GM12874 (cell line): ENCODE data around the gene CUEDC1.

Source experiments
- CTCF ChIP-seq: IDR thresholded peaks from 2 replicates; pipeline ENCODE4 v1.5.1; 2011; ENCODE audit warnings: low read depth, mild to moderate bottlenecking, control low read depth, low read length, moderate library complexity; ENCODE audit not compliant: insufficient read depth

CUEDC1 gene

GRCh38 chr17:57874434-57875289 is 80.5 kb downstream of the CUEDC1 start:
- TF ChIP-seq CTCF = no peak

- TF ChIP-seq CTCF = no peak
Measured at GRCh38 chr17:57874058-57874419, 81.2 kb downstream of the CUEDC1 start.

DNA sequence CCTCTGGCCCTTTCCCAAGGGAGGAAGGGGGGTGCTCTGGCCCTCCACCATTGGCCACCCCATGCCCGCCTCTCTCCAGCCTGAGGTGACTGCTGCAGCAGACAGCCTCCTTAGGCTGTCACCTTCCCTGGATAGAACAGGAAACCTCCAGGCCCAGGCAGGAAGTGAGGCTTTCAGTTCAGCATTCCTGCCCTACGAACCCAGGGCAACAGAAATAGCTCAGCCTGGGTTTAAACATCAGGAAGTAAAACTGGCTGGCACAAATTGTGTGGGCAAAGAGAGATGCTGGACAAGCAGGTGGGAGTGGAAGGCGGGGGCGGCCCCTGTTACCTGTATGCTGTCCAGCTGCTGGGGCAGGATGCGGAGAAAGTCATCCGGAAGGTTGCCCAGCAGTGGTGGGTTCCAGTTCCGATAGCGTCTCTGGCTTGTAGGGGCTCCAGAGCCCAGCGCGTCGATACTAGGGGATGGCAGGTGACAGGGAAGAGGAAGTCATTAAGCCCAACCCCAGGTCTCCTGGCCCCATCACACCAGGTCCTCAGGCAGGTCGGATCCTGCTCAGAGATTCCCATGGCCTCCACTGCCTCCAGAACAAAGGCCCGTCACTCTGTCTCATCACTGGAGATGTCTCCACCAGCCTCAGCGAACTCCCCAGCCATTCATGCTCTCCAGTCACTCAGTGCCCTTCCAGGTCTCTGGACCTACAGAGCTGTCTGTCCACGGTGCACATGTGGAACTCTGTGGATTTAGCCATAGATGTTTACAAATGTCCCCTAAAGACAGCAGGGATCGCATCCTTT is 81.8 kb downstream of the CUEDC1 start:
- TF ChIP-seq CTCF = no peak

GRCh38 chr17:57872536-57872935 is 82.7 kb downstream of the CUEDC1 start:
- TF ChIP-seq CTCF = no peak

GRCh38 chr17:57871863-57872262 is 83.3 kb downstream of the CUEDC1 start:
- TF ChIP-seq CTCF = no peak

DNA sequence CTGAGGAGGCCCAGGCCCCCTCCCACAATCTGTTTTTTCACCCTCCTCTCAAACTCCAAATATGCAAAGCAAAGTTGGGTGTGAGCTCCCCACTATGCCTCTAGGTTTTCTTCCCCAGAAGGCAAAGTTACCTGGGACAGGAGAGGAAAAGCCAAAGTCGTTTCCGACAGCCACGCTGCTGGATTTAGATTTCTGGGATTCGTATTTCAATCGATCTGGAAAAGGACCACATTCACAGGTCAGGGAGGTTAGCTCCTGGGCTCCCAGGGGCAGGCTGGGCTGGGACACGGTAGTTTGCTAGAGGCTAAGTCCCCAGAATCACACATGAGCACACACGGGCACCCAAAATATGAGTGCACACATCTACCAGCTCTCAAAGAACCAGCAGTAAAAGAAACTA is 84.1 kb downstream of the CUEDC1 start:
- no peak for TF ChIP-seq CTCF

DNA sequence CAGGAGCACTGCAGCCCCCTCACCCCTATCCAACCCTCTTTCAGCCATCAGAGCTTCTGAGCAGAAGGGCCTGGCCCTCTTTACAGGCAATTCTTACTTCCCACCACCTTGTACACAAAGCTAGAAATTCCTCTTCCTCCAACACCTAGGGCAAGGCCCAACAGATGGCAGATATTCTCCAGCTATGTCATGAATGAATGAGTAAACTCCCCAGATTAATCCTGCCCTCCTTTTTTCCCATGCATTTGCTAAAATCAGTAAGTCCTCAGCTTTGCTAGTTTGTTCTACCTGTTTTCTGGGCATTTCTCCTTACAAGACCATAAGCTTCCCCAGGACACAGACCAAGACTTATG is 85.0 kb downstream of the CUEDC1 start:
- no peak for TF ChIP-seq CTCF
